SK-N-MC (cell line): ENCODE results near the gene LDLRAD2.

Experiments used
- EZH2 ChIP-seq: fragments of 200-600 bp; sonication (generic); IDR thresholded peaks from one replicate; pipeline ENCODE4 v1.6.1; 2017; ENCODE audit warnings: antibody characterized with exemption
- FOXP2 ChIP-seq: optimal IDR thresholded peaks from 2 replicates; pipeline ENCODE3; 2011; ENCODE audit warnings: mild to moderate bottlenecking, moderate library complexity; ENCODE audit not compliant: insufficient read depth; ENCODE audit errors: extremely low read length, control extremely low read depth
- POLR2AphosphoS5 ChIP-seq: IDR thresholded peaks from 2 replicates; pipeline ENCODE4 v1.6.1; 2012; ENCODE audit warnings: mild to moderate bottlenecking, low read depth, low read length, borderline replicate concordance

DNA sequence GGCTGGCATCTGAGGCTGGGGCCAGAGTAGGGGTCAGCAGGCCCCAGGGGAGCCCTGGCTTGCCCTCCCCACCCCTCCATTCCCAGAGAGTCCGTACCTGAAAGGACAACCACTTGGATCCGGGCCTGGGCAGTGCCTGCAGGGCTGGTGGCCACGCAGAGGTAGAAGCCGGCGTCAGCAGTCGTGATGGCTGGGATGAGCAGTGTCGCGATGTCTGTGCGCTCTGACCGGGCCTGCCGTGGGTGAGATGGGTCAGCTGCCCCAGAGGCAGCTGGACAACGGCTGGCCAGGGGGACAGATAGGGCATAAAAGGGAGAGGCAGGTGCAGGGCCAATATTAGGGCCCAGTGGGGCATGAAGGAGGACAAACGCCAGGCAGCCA lies 42.7 kb downstream of the LDLRAD2 start:
- no peak for TF ChIP-seq EZH2
- TF ChIP-seq POLR2AphosphoS5, result no peak
- no peak for TF ChIP-seq FOXP2
